HG02588 (cell line): Measurements from ENCODE around the gene DEF6.

Experiments used
- ATAC-seq: cut with Tn5 transposase; IDR thresholded peaks from one replicate; pipeline ENCODE4 v1.9.1; 2021; ENCODE audit warnings: mild to moderate bottlenecking, moderate library complexity; ENCODE audit not compliant: unreplicated experiment

Gene DEF6

GRCh38 chr6:35297601-35298481 lies at the start of gene DEF6:
DEF6 (plus strand) TSS chr6:35297818; CDS start chr6:35297857, 39 bp downstream.
- peak; percentile 77 for ATAC-seq

GRCh38 chr6:35248300-35248699 lies 49.3 kb upstream of the DEF6 start:
- no peak for ATAC-seq

- ATAC-seq: no peak
Measured at GRCh38 chr6:35248965-35249364, 48.7 kb upstream of the DEF6 start.

GRCh38 chr6:35251949-35252348 lies 45.7 kb upstream of the DEF6 start:
- no peak for ATAC-seq

GRCh38 chr6:35253249-35253648 lies 44.4 kb upstream of the DEF6 start:
- ATAC-seq: no peak

- ATAC-seq: no peak
Measured at GRCh38 chr6:35258336-35258735, 39.3 kb upstream of the DEF6 start.

- peak; percentile 3 for ATAC-seq
Measured at GRCh38 chr6:35258858-35259193, 38.8 kb upstream of the DEF6 start.

GRCh38 chr6:35259194-35259947 lies 38.2 kb upstream of the DEF6 start, which contains the start of gene ZNF76:
ZNF76 (plus strand) TSS chr6:35259735; CDS start chr6:35281152, 21,417 bp downstream.
- peak; percentile 89 for ATAC-seq

- ATAC-seq: peak; percentile 21
Measured at GRCh38 chr6:35259948-35260590, 37.5 kb upstream of the DEF6 start.

GRCh38 chr6:35260591-35261570 lies 36.7 kb upstream of the DEF6 start:
- no peak for ATAC-seq

- no peak for ATAC-seq
Measured at GRCh38 chr6:35262596-35262995, 35.0 kb upstream of the DEF6 start.

- ATAC-seq: no peak
Measured at GRCh38 chr6:35264550-35265274, 32.9 kb upstream of the DEF6 start.

GRCh38 chr6:35265523-35265922 lies 32.1 kb upstream of the DEF6 start:
- ATAC-seq: no peak

- ATAC-seq: no peak
Measured at GRCh38 chr6:35267446-35267845, 30.2 kb upstream of the DEF6 start.

GRCh38 chr6:35267897-35268296 lies 29.7 kb upstream of the DEF6 start:
- no peak for ATAC-seq

- no peak for ATAC-seq
Measured at GRCh38 chr6:35272005-35272404, 25.6 kb upstream of the DEF6 start.

- ATAC-seq: no peak
Measured at GRCh38 chr6:35273822-35274559, 23.6 kb upstream of the DEF6 start.

GRCh38 chr6:35275744-35276260 lies 21.8 kb upstream of the DEF6 start:
- no peak for ATAC-seq

- no peak for ATAC-seq
Measured at GRCh38 chr6:35278708-35279107, 18.9 kb upstream of the DEF6 start.
